GM23338 (cell line): ENCODE results near the gene GRAMD1B.

Source experiments
- CREB1 ChIP-seq: fragments of 250-450 bp; sonication (Bioruptor Pico); IDR thresholded peaks from 2 replicates; pipeline ENCODE4 v1.5.0; 2020; ENCODE audit warnings: low read depth, mild to moderate bottlenecking, moderate library complexity
- CTCF ChIP-seq, 2 experiments: fragments of 200-600 bp in 1 of 2; sonication (generic) in 1 of 2; conservative IDR thresholded peaks; 2 replicates each; pipeline versions ENCODE4 v1.5.1 to v1.6.1; 2016 to 2017; ENCODE audit warnings: antibody characterized with exemption in 2 of 2, low read depth in 2 of 2, mild to moderate bottlenecking in 2 of 2, moderate library complexity in 1 of 2
- EZH2 ChIP-seq: fragments of 200-600 bp; sonication (generic); IDR thresholded peaks from one replicate; pipeline ENCODE4 v1.8.0; 2017; ENCODE audit warnings: antibody characterized with exemption, mild to moderate bottlenecking, low read depth; ENCODE audit not compliant: unreplicated experiment
- EZH2phosphoT487 ChIP-seq: fragments of 200-600 bp; sonication (generic); IDR thresholded peaks from one replicate; pipeline ENCODE4 v1.8.1; 2018; ENCODE audit warnings: antibody characterized with exemption; ENCODE audit not compliant: unreplicated experiment
- JUNB ChIP-seq: IDR thresholded peaks from one replicate; pipeline ENCODE4 v1.6.1; 2016; ENCODE audit warnings: antibody characterized with exemption; ENCODE audit not compliant: unreplicated experiment
- NANOG ChIP-seq: IDR thresholded peaks from 2 replicates; pipeline ENCODE4 v1.6.1; 2016; ENCODE audit warnings: antibody characterized with exemption, borderline replicate concordance
- POLR2AphosphoS5 ChIP-seq: IDR thresholded peaks from 2 replicates; pipeline ENCODE4 v1.6.1; 2016; ENCODE audit warnings: antibody characterized with exemption, low read depth
- REST ChIP-seq: IDR thresholded peaks from one replicate; pipeline ENCODE4 v1.6.1; 2018; ENCODE audit warnings: antibody characterized with exemption; ENCODE audit not compliant: unreplicated experiment
- STAT1 ChIP-seq: IDR thresholded peaks from one replicate; pipeline ENCODE4 v1.6.1; 2016; ENCODE audit warnings: antibody characterized with exemption; ENCODE audit not compliant: unreplicated experiment
- ZNF114 ChIP-seq: fragments of 250-450 bp; sonication (Bioruptor Pico); IDR thresholded peaks from 2 replicates; pipeline ENCODE4 v1.5.0; 2020; ENCODE audit warnings: mild to moderate bottlenecking, moderate library complexity
- ZNF331 ChIP-seq: fragments of 250-450 bp; sonication (Bioruptor Pico); IDR thresholded peaks from 2 replicates; pipeline ENCODE4 v1.5.0; 2020; ENCODE audit warnings: low read depth, mild to moderate bottlenecking, moderate library complexity
- ZNF462 ChIP-seq: fragments of 250-450 bp; sonication (Bioruptor Pico); IDR thresholded peaks from 2 replicates; pipeline ENCODE4 v1.5.0; 2020; ENCODE audit warnings: mild to moderate bottlenecking, moderate library complexity
- TF ChIP-seq, protein P1 (sequence below): IDR thresholded peaks from 2 replicates; pipeline ENCODE4 v1.6.1; 2016; ENCODE audit warnings: antibody characterized with exemption

DNA sequence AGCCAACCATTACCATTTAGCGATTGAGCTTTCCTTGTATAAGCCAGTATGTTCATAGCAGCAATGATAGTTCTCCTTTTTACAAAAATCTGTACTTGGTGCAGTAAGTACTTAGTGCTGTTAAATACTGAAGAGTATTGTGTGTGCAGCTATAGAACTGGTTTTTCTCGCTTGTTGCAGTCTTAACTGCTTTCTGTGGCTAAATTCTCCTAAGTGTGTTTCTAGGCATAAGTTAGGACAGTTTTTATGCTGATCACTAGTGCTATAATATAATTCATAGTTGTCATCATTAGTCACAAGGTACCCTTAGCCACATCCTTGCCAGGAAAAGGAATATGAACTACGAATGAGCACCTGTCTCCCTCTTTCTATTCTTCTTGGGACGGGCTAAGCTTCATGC lies 107.7 kb downstream of the GRAMD1B start:
- no peak for TF ChIP-seq CTCF (conservative IDR thresholded peaks at IDR 0.05; ENCODE audit: low read depth in 2 of 2)
- TF ChIP-seq EZH2phosphoT487, result no peak
- no peak for TF ChIP-seq EZH2
- no peak for TF ChIP-seq ZNF114
- no peak for TF ChIP-seq POLR2AphosphoS5
- no peak for TF ChIP-seq REST
- TF ChIP-seq JUNB, result no peak
- no peak for TF ChIP-seq CREB1 (CRISPR knock-in tag)
- TF ChIP-seq STAT1, result no peak
- TF ChIP-seq, protein P1, sequence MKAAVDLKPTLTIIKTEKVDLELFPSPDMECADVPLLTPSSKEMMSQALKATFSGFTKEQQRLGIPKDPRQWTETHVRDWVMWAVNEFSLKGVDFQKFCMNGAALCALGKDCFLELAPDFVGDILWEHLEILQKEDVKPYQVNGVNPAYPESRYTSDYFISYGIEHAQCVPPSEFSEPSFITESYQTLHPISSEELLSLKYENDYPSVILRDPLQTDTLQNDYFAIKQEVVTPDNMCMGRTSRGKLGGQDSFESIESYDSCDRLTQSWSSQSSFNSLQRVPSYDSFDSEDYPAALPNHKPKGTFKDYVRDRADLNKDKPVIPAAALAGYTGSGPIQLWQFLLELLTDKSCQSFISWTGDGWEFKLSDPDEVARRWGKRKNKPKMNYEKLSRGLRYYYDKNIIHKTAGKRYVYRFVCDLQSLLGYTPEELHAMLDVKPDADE, result no peak
- TF ChIP-seq ZNF331 (CRISPR knock-in tag), result no peak
- no peak for TF ChIP-seq NANOG
- no peak for TF ChIP-seq ZNF462 (CRISPR knock-in tag)
